SIG-M5 treated with dmso at 0.1 percent for 504 hours (cell line): Measurements from ENCODE around the gene VPS26B.
"Not testable (repeated sequence)": the region's sequence is repeated elsewhere in the genome, so short reads cannot be mapped to it uniquely, and the experiment has no call there.

Source experiments
- DNase-seq: peaks from one replicate; lab custom pipeline; 2025; ENCODE audit not compliant: unreplicated experiment; lab: John Stamatoyannopoulos, UW

Gene VPS26B

DNA sequence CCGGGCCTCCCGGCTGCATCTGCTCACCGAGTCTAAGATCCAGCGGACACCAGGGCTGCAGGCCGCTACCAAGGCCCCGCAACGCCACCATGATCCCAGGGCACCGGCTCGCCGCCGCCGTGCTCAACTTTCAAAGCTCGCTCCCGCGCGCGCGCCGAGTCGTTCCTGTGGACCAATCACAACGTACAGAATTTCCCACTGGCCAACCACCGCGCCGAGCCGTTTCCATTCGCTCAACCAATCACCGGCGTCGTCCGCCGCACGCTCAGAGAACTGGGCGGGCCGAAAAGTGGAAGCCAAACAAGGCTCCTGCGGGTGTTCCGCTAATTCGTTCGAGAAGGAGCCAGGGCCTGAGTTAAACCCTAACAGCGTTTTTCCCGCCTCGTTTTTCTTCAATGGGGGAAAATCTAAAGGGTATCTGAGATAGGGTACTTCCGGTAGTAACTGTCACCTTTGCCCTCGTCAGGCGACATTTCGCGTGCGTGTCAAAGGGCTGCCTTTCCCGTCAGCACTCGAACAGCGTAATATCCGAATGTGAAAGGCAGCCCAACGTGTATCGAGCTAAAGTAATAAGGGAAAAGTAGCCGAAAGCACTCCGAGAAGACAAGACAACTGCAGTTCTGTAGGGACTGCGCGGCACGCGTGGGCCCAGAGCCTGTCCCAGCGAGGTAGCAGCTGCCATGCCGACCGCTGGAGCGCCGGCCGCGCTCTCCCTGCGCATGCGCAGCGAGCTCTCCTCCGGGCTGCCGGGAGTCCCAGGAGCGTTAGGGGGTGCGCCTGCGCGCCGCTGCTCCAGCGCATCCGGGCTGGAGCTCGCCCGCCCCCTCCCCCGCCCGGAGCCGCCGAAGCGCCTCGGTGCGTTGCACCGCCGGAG lies at the start of gene VPS26B, which contains the start of gene NCAPD3:
TSS of gene VPS26B (plus strand) at position 836 of the 874 bp plus-strand sequence. CDS start 452 bp downstream, outside the sequence.
TSS of gene NCAPD3 (minus strand) at position 132 of the 874 bp plus-strand sequence. CDS start at position 91, 41 bp downstream.
- DNase-seq: peak; percentile 94

GRCh38 chr11:134176284-134176683 lies 48.2 kb upstream of the VPS26B start:
- DNase-seq: no peak

DNA sequence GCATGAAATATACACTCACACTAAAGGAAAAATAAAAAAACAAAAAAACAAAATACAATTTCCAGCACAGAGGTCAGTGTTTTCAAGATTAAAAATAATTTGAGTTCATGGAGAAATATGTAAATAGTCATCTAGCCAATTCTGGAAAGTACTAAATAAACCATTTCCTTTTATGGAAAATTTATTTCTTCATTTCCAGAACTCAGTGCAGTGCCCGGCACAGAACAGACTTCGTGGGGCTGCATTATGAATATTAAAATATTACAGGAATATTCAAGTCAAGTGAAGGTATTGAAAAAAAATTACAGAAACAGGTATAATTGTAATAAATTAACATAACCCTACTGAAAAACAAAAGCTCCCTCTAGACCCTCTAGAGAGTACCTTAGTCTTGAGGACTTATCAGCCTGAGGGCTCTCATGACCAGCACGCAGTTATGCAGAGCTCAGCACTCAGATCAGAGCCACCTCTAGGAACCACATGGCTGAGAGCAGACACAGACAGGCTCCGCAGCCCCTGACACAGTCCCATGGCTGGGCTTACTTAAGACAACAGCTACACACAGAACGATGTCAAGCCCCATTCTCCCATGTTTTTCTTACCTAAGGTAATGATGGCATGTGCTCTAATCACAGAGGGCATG lies 46.3 kb upstream of the VPS26B start:
- DNase-seq: no peak

GRCh38 chr11:134181707-134182106 lies 42.8 kb upstream of the VPS26B start:
- no peak for DNase-seq

DNA sequence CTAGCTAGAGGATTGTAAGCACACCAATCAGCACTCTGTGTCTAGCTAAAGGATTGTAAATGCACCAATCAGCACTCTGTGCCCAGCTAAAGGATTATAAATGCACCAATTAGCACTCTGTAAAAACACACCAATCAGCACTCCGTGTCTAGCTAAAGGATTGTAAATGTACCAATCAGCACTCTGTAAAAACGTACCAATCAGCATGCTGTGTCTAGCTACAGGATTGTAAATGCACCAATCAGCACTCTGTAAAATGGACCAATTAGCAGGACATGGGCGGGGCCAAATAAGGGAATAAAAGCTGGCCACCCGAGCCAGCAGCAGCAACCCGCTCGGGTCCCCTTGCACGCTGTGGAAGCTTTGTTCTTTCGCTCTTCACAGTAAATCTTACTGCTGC lies 36.4 kb upstream of the VPS26B start:
- not testable (repeated sequence) for DNase-seq

GRCh38 chr11:134196756-134197155 lies 27.7 kb upstream of the VPS26B start:
- DNase-seq: no peak

- DNase-seq: no peak
These were observed 24.9 kb upstream of the VPS26B start for GRCh38 chr11:134199531-134199930.

GRCh38 chr11:134200688-134201087 lies 23.8 kb upstream of the VPS26B start:
- DNase-seq: no peak

DNA sequence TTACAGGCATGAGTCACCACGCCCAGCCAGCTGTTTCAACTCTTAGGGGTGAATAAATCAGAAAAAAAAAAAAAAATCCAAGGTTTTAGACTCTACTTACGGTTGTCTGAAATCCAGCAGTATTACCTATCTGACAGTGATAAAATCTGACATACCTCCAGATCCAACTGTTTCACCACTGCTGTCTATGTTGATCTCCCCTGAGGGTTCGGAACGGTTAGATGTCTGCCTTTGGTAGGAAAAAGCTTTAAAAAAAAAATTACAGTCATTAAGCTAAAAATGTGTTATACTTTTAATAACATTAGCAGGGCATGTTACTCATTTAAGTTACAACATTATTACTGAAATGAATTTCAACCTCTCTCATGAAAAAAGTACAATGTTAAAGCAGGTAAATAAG lies 21.8 kb upstream of the VPS26B start:
- DNase-seq: no peak

- no peak for DNase-seq
These were observed 18.7 kb upstream of the VPS26B start for GRCh38 chr11:134205729-134206128.

DNA sequence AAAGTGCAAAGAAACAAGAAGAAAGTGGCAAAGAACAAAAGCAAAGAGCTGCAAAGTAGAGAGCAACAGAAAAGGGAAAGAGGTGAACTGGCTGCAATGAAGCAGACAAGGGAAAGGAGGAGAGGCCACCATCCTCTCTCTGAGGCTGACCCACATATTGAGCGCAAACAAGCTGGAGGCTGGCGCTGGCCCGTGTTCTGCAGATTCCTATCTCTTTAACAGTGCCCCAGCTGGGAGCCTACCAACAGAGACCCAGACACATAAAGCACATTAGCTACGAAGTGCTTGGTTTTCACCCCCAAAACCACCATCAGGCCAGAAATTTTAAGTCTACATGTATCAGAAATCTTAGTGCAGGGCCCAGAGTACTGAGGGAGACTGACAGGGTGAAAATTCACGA lies 18.3 kb upstream of the VPS26B start:
- no peak for DNase-seq

DNA sequence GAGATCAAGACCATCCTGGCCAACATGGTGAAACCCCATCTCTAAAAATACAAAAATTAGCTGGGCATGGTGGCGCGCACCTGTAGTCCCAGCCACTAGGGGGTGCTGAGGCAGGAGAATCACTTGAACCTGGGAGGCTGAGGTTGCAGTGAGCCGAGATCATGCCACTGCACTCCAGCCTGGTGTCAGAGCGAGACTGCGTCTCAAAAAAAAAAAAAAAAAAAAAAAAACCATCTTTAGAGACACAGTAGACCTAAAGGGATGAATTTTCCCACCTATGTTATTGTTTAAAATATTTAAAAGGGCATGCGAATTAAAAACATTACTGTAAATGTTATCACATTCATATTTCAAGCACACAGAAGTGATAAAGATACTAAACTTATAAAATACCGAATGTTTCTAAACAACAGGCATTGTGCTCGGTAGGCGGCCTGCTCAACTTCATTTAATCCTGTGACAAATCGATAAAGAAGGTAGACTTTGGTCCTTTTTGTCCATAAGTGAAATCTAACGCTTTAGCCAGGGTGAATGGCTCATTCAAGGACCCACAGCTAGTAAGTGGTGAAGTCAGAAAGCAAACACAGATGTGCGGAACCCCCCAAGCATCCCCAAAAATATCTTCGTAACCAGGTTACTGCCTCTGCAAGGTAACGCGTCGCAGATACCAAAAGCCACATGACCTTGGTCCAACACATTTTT lies 16.8 kb upstream of the VPS26B start:
- no peak for DNase-seq

GRCh38 chr11:134215836-134216235 lies 8.6 kb upstream of the VPS26B start:
- DNase-seq: no peak

DNA sequence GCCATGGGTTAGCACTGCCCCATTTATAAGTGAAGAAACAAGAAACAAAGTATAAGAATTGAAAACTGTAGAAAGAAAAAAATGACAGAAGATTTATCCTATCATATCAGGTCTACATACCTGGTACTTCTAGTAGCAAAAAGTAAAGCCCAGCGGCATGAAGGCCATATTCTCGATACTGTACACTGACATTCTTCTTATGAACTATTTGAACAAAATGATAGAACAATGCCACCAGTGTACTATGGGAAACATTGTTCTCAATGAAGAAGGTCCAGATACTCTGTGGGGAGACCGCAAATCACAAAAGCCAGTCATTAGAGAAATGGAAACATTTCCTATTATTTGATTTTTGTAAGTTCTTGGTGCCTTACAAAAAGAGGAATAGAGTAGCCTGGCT lies 7.7 kb upstream of the VPS26B start:
- DNase-seq: no peak

DNA sequence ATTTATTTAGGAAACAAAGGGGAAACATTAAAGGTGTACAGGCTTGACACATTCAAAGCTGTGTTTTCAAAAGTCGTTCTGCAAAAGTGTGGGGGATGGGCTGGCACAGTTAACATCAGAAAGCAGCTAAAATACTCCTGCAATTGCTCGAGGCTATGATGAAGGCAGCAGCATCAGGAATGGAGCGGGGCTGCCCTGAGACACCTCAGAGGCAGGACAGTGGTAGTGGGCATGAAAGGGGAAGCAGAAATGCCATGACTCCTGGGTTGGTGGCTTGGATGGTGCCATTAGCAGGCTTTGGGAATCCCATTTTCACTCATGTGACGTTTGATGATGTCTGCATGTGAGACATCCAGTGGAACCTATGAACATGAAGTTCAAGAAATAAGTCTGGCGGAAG lies 1.4 kb upstream of the VPS26B start:
- peak; percentile 17 for DNase-seq

GRCh38 chr11:134224710-134225664 lies 516 bp downstream of the VPS26B start:
- peak; percentile 41 for DNase-seq

DNA sequence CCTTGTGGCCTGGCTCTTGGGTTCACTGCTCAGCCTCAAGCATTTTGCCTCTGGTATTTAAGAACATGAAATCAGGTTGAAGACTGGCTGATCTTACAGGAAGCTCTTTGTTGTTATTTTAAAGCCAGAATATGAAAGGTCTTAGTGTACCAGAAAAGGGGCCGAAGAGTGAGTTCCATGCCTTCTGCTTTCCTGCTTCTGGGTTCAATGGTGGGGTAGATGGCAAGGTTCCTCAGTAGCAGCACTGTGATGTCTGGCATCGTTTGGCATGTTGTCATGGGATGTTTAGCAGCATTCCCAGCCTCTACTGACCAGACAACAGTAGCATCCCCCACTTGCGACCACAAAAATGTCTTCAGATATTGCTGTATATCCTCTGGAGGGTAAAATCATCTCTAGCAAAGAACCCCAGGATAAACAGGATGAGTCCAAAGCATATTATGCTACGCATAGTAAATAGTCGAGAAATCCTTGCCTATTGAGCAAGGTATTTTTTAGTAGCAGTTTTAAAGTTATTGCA lies 2.4 kb downstream of the VPS26B start:
- no peak for DNase-seq

GRCh38 chr11:134228625-134229024 lies 4.2 kb downstream of the VPS26B start:
- DNase-seq: no peak

DNA sequence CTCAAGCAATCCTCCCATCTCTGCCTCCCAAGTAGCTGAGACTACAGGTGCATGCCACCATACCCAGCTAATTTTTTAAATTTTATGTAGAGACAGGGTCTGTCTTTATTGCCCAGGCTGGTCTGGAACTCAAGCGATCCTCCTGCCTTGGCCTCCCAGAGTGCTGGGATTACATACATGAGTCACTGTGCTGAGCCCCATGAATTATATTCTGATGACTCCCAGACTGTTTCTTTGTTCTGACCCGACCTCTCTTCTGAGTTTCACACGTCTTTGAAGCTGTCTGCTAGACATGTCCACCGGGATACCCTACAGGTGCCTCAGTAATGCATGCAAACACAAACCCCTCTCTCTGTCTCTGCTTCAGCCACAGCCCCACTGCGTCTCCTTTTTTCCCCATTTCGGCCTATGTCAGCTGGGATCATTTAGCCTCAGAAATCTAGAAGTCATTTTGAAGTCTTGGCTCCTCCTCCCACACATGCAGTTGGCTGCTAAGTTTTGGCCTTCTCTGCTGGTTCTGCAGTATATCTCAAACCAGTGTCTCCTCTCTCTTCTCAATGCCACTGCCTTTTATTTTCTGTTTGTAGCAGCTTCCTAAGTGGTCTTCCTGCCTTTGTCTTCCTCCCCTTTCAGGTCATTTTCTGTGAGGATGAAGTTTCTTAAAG lies 4.8 kb downstream of the VPS26B start:
- DNase-seq: no peak

- DNase-seq: no peak
These were observed 5.9 kb downstream of the VPS26B start for GRCh38 chr11:134230339-134230738.
